ENCODE measurements around the gene ERCC6.

Gene ERCC6

DNA sequence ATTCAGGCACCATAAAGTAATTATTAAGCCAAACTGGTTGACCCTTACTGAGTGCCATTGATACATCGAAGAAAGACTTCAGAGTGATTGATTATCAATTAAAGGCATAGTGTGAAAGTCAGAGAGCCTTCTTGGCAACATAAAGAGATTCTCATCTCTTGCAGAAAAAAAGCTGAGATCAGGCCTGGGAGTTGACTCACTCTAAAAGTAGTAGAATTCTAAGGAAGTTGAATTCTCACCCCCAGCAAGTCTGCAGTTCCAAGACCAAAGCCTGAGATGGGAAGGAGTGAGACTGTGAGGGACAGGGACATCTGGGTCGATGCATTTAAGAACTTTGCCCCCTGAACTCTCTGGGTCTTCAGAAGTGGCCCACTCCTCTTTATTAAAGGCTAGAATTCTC, 21.6 kb upstream of the ERCC6 start:
- no peaks in the 10 kb centered on the region for H3K36me3 Mint-ChIP-seq (ENCODE audit: low read depth)
- no peaks in the 10 kb centered on the region for H3K4me1 Mint-ChIP-seq (ENCODE audit: low read depth)
- H3K27ac Mint-ChIP-seq = no peak overlapping the region

DNA sequence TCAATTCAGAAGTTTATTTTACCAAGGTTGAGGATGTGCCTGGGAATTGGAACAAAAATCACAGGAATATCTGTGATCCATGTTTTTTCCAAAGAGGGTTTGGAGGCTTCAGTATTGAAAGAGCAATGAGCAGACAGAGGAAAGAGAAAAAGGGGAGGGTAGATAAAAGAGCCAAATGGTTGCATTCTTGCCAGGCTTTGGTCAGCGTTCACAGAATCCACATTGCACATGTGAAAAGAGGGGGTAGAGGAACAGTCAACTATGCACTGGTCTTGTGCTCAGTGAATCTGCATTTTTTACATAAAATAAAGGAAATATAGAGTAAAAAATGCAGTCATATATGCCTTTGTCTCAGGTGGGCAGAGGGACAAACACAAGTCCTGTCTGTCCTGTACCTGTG, 20.6 kb upstream of the ERCC6 start:
- Mint-ChIP-seq H3K9me3 (peaks cover 4% of the 10 kb centered on the region), H3K4me3 (no peak overlapping the region), H3K27ac (no peak overlapping the region), H3K27me3 (peaks cover 17% of the 10 kb centered on the region), H3K36me3 (ENCODE audit: low read depth) (no peaks in the 10 kb centered on the region), H3K4me1 (ENCODE audit: low read depth) (no peaks in the 10 kb centered on the region)

More for the DNA sequence above, 21.6 kb upstream of the ERCC6 start:
- peaks cover 4% of the 10 kb centered on the region for H3K9me3 Mint-ChIP-seq
- H3K27me3 Mint-ChIP-seq = peaks cover 21% of the 10 kb centered on the region
- H3K4me3 Mint-ChIP-seq = no peak overlapping the region

- peaks cover 4% of the 10 kb centered on the region for H3K9me3 Mint-ChIP-seq
- no peak overlapping the region for H3K27ac Mint-ChIP-seq
- H3K4me1 Mint-ChIP-seq (ENCODE audit: low read depth) = no peaks in the 10 kb centered on the region
- no peak overlapping the region for H3K4me3 Mint-ChIP-seq
- no peaks in the 10 kb centered on the region for H3K36me3 Mint-ChIP-seq (ENCODE audit: low read depth)
- peaks cover 18% of the 10 kb centered on the region for H3K27me3 Mint-ChIP-seq
These were observed 19.3 kb upstream of the ERCC6 start for GRCh38 chr10:49558190-49558589.

GRCh38 chr10:49557681-49558080, 18.8 kb upstream of the ERCC6 start:
- Mint-ChIP-seq H3K27me3 (peaks cover 23% of the 10 kb centered on the region), H3K4me1 (ENCODE audit: low read depth) (no peaks in the 10 kb centered on the region), H3K27ac (no peak overlapping the region), H3K9me3 (peaks cover 4% of the 10 kb centered on the region), H3K4me3 (no peak overlapping the region), H3K36me3 (ENCODE audit: low read depth) (no peaks in the 10 kb centered on the region)

- Mint-ChIP-seq H3K27me3 (peaks cover 32% of the 10 kb centered on the region), H3K9me3 (peaks cover 4% of the 10 kb centered on the region), H3K4me1 (ENCODE audit: low read depth) (no peaks in the 10 kb centered on the region), H3K4me3 (no peak overlapping the region), H3K27ac (no peak overlapping the region), H3K36me3 (ENCODE audit: low read depth) (no peaks in the 10 kb centered on the region)
These were observed 17.8 kb upstream of the ERCC6 start for GRCh38 chr10:49556723-49557122.

DNA sequence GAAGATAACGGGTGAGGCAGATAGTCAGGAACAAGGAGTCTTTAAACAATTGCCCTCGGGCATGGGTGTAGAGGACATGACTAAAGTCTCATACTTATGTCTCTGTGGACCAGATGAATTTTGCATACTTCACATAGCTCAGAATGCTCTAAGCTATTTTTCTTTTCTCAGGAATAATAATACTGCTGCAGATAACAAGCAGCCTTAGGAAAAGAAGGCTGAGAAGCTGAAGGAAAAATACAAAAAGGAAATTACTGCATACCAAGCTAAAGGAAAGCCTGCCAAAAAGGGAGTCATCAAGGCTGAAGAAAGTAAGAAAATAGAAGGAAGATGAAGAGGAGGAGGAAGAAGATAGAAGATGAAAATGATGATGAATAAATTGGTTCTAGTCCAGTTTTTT, 13.4 kb upstream of the ERCC6 start:
- Mint-ChIP-seq H3K27ac (no peak overlapping the region), H3K27me3 (peaks cover 29% of the 10 kb centered on the region)

GRCh38 chr10:49550563-49550962, 11.6 kb upstream of the ERCC6 start:
- Mint-ChIP-seq H3K27me3 (peaks cover 35% of the 10 kb centered on the region), H3K36me3 (ENCODE audit: low read depth) (no peaks in the 10 kb centered on the region), H3K27ac (no peak overlapping the region), H3K4me3 (no peak overlapping the region), H3K4me1 (ENCODE audit: low read depth) (no peaks in the 10 kb centered on the region), H3K9me3 (no peaks in the 10 kb centered on the region)

More for the DNA sequence above, 13.4 kb upstream of the ERCC6 start:
- Mint-ChIP-seq H3K9me3 (peaks cover 4% of the 10 kb centered on the region), H3K4me1 (ENCODE audit: low read depth) (no peaks in the 10 kb centered on the region), H3K4me3 (no peak overlapping the region), H3K36me3 (ENCODE audit: low read depth) (no peaks in the 10 kb centered on the region)

DNA sequence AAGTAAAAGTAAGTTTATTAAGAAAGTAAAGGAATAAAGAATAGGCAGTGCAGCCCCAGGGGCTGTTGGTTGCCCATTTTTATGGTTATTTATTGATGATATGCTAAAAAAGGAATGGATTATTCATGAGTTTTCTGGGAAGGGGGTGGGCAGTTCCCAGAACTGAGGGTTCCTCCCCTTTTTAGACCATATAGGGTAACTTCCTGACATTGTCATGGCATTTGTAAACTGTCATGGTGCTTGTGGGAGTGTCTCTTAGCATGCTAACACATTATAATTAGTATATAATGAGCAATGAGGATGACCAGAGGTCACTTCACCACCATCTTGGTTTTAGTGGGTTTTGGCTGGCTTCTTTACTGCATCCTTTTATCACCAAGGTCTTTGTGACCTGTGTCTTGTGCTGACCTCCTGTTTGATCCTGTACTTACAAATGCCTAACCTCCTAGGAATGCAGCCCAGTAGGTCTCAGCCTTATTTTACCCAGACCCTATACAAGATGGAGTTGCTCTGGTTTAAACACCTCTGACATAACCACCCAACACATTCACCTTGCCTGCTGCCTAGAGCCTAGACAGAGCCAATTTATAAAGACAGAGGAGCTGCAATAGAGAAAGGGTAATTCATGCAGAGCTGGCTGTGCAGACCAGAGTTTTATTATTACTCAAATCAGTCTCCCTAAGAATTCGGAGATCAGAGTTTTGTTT, 10.9 kb upstream of the ERCC6 start:
- Mint-ChIP-seq H3K4me1 (ENCODE audit: low read depth) (no peaks in the 10 kb centered on the region), H3K36me3 (ENCODE audit: low read depth) (no peaks in the 10 kb centered on the region), H3K4me3 (no peak overlapping the region), H3K27ac (no peak overlapping the region), H3K9me3 (no peaks in the 10 kb centered on the region), H3K27me3 (peaks cover 35% of the 10 kb centered on the region)

DNA sequence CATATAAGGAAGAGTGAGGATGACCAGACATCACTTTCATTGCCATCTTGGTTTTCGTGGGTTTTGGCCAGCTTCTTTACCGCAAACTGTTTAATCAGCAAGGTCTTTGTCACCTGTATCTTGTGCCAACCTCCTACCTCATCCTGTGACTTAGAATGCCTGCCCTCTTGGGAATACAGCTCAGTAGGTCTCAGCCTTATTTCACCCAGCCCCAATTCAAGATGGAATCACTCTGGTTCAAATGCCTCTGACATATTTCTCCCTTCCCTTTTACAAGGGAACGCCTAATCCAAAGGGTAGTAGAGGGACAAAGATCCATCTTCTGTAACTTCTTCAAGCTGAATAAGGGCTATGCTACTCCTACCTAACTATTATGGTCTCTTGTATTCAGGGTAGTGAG, 4.7 kb upstream of the ERCC6 start:
- no peak overlapping the region for H3K4me3 Mint-ChIP-seq
- no peaks in the 10 kb centered on the region for H3K36me3 Mint-ChIP-seq (ENCODE audit: low read depth)
- H3K27ac Mint-ChIP-seq = no peak overlapping the region
- peaks cover 7% of the 10 kb centered on the region for H3K9me3 Mint-ChIP-seq
- peaks cover 28% of the 10 kb centered on the region for H3K27me3 Mint-ChIP-seq
- H3K4me1 Mint-ChIP-seq (ENCODE audit: low read depth) = peaks cover 11% of the 10 kb centered on the region

DNA sequence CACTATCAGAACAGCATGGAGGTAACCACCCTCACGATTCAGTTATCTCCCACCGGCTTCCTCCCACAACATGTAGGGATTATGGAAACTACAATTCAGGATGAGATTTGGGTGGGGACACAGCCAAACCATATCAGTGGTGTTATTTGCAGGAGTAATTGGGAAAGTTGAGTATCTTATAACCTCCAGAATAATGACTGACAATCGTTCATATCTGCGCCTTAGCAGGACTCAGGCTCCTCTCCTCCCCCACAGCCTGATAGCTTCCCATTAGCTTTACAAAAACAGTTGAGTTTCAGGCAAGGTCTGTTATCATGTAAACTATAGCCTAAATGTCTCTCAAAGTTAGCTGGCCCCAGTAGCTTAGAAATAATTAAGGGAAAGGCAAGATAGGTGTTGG, 3.4 kb upstream of the ERCC6 start:
- Mint-ChIP-seq H3K4me1 (ENCODE audit: low read depth) (peaks cover 20% of the 10 kb centered on the region), H3K27me3 (peaks cover 25% of the 10 kb centered on the region), H3K36me3 (ENCODE audit: low read depth) (no peaks in the 10 kb centered on the region), H3K4me3 (no peak overlapping the region), H3K27ac (no peak overlapping the region), H3K9me3 (peaks cover 7% of the 10 kb centered on the region)

GRCh38 chr10:49541762-49542161, 2.8 kb upstream of the ERCC6 start:
- Mint-ChIP-seq H3K4me1 (ENCODE audit: low read depth) (peaks cover 22% of the 10 kb centered on the region), H3K4me3 (no peak overlapping the region), H3K9me3 (peaks cover 7% of the 10 kb centered on the region), H3K27ac (no peak overlapping the region), H3K36me3 (ENCODE audit: low read depth) (no peaks in the 10 kb centered on the region), H3K27me3 (peaks cover 23% of the 10 kb centered on the region)

GRCh38 chr10:49540056-49540797, 1.3 kb upstream of the ERCC6 start:
- H3K9me3 Mint-ChIP-seq = peaks cover 7% of the 10 kb centered on the region
- no peak overlapping the region for H3K27ac Mint-ChIP-seq
- H3K27me3 Mint-ChIP-seq = peaks cover 18% of the 10 kb centered on the region
- H3K36me3 Mint-ChIP-seq (ENCODE audit: low read depth) = peaks cover 5% of the 10 kb centered on the region
- H3K4me3 Mint-ChIP-seq = no peak overlapping the region
- H3K4me1 Mint-ChIP-seq (ENCODE audit: low read depth) = peaks cover 33% of the 10 kb centered on the region

DNA sequence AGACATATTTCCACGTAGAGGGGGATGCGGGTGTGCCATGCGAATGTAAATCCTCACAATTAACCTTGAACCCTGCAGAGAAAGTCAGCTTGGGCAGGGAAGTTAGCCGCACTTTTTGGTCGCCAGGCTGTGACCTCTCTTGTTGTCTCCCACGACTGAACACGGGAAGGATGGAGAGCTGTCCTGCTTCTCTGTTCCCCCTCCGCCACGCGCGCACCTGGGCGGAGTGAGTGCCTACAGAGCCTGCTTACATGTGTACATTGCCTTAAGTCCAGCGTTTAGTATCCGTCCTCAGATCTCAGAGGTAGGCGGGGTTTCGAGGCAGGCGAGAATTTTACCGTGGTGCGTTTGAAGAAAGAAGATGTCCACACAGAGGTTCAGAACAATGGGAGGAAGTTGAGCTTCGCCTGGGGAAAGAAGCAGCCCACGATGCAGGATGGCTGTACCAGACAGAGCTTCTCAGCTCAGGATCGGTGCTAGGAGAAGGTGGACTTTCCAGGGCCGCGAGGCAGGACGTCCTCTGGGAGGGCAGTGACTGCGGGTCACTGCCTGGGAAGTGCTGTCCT, 482 bp upstream of the ERCC6 start:
- H3K36me3 Mint-ChIP-seq (ENCODE audit: low read depth) = peaks cover 5% of the 10 kb centered on the region
- peak overlapping the region; percentile 85 for H3K27ac Mint-ChIP-seq
- H3K9me3 Mint-ChIP-seq = peaks cover 7% of the 10 kb centered on the region
- peaks cover 18% of the 10 kb centered on the region for H3K27me3 Mint-ChIP-seq
- peak overlapping the region; percentile 92 for H3K4me3 Mint-ChIP-seq
- peaks cover 39% of the 10 kb centered on the region for H3K4me1 Mint-ChIP-seq (ENCODE audit: low read depth)

DNA sequence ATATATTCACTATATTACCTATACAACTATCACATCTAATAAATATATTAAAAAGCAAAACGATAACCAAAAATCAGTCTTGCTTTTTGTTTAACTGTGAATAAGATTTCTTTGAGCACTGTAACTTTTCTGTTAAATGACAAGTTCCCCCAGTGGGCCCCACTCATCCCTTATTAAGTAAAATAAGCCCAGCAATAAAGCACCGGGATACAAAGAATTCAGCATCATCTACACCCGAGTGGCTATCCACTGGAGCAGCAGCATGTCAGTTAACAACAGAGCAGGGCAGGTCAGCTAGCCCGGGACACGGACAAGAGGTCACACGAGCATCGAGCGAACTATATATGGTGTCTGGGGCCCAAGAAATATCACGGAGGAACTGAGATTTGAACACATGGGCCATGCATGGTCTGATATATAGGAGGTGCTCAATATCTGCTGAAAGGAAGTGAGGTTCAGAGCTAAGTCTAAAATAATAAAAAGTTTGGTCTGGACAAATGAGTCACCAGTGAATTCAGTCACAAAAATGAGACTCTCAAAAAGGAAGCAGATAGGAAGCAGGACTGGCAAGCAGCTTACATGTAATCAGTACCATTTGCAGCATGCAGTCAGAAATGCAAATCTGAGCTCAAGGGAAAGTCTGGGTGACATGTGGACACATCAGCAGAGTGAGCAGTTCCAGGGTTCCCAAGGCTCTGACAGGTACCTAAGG, 4.1 kb downstream of the ERCC6 start:
- Mint-ChIP-seq H3K9me3 (no peaks in the 10 kb centered on the region), H3K27ac (no peak overlapping the region), H3K27me3 (peaks cover 3% of the 10 kb centered on the region), H3K36me3 (ENCODE audit: low read depth) (peaks cover 28% of the 10 kb centered on the region), H3K4me1 (ENCODE audit: low read depth) (peaks cover 39% of the 10 kb centered on the region), H3K4me3 (no peak overlapping the region)

GRCh38 chr10:49532461-49532860, 6.5 kb downstream of the ERCC6 start:
- Mint-ChIP-seq H3K36me3 (ENCODE audit: low read depth) (peaks cover 40% of the 10 kb centered on the region), H3K9me3 (no peaks in the 10 kb centered on the region), H3K4me1 (ENCODE audit: low read depth) (peaks cover 25% of the 10 kb centered on the region), H3K27me3 (no peaks in the 10 kb centered on the region), H3K4me3 (no peak overlapping the region), H3K27ac (no peak overlapping the region)

All from stimulated activated naive CD8-positive, alpha-beta T cell treated with anti-CD3 and anti-CD28 coated beads, Interleukin-15, Interleukin-2, amounts not matched to agents 100 ng/mL and 50 ng/mL, for 24 hours (primary cell).